DOHH2 (cell line): ENCODE measurements around the gene BMP8A.
"Not testable (repeated sequence)": the region's sequence is repeated elsewhere in the genome, so short reads cannot be mapped to it uniquely, and the experiment has no call there.

ENCODE experiments used
- H3F3A ChIP-seq: fragments of 200-600 bp; sonication (generic), shearing (Covaris generic); 2 replicates; pipeline ENCODE4 v1.6.0; 2016; ENCODE audit warnings: antibody characterized with exemption, mild to moderate bottlenecking; ENCODE audit not compliant: control insufficient read depth, insufficient read depth
- H3K27ac ChIP-seq: fragments of 200-600 bp; sonication (generic); 2 replicates; pipeline ENCODE4 v1.5.1; 2014; ENCODE audit warnings: low read depth, mild to moderate bottlenecking, low read length, moderate library complexity
- H3K27me3 ChIP-seq: fragments of 200-600 bp; sonication (generic); 2 replicates; pipeline ENCODE4 v1.6.1; 2014; ENCODE audit warnings: mild to moderate bottlenecking, low read length, mixed read lengths; ENCODE audit not compliant: control insufficient read depth
- H3K36me3 ChIP-seq: fragments of 200-600 bp; sonication (generic); 2 replicates; pipeline ENCODE4 v1.6.1; 2014; ENCODE audit warnings: mild to moderate bottlenecking, low read length, moderate library complexity, mixed read lengths; ENCODE audit not compliant: control insufficient read depth
- H3K4me1 ChIP-seq: fragments of 200-600 bp; sonication (generic); 2 replicates; pipeline ENCODE4 v1.6.1; 2014; ENCODE audit warnings: mild to moderate bottlenecking, low read length, mixed read lengths; ENCODE audit not compliant: control insufficient read depth
- H3K4me2 ChIP-seq: fragments of 200-600 bp; sonication (generic); 2 replicates; pipeline ENCODE4 v1.6.0; 2014; ENCODE audit warnings: mild to moderate bottlenecking, low read length, moderate library complexity
- H3K4me3 ChIP-seq: fragments of 200-600 bp; sonication (generic); 2 replicates; pipeline ENCODE4 v1.5.1; 2014; ENCODE audit warnings: mild to moderate bottlenecking, low read length, mixed read lengths
- H3K79me2 ChIP-seq: fragments of 200-600 bp; sonication (generic); 2 replicates; pipeline ENCODE4 v1.6.1; 2014; ENCODE audit warnings: mild to moderate bottlenecking, low read length, mixed read lengths; ENCODE audit not compliant: control insufficient read depth
- H3K9me2 ChIP-seq: fragments of 200-600 bp; sonication (generic); replicated peaks from 2 replicates; pipeline ENCODE4 v1.6.1; 2014; ENCODE audit warnings: mild to moderate bottlenecking, low read length, mixed read lengths; ENCODE audit not compliant: control insufficient read depth
- H3K9me3 ChIP-seq: fragments of 200-600 bp; sonication (generic); 2 replicates; pipeline ENCODE4 v1.6.1; 2014; ENCODE audit warnings: antibody characterized with exemption, low read length, mixed read lengths; ENCODE audit not compliant: control insufficient read depth, insufficient read depth
- H4K20me1 ChIP-seq: fragments of 200-600 bp; sonication (generic); 2 replicates; pipeline ENCODE4 v1.6.0; 2014; ENCODE audit warnings: low read depth, mild to moderate bottlenecking, antibody characterized with exemption, low read length, moderate library complexity; ENCODE audit not compliant: control insufficient read depth, insufficient read depth
- EZH2phosphoT487 ChIP-seq: fragments of 200-600 bp; sonication (generic); IDR thresholded peaks from 2 replicates; pipeline ENCODE4 v1.6.1; 2017; ENCODE audit warnings: borderline replicate concordance, mild to moderate bottlenecking, antibody characterized with exemption, low read length, moderate library complexity, mixed read lengths
- TF ChIP-seq, protein P1 (sequence below): fragments of 200-600 bp; sonication (generic); IDR thresholded peaks from one replicate; pipeline ENCODE4 v1.5.1; 2014; ENCODE audit warnings: antibody characterized with exemption, mild to moderate bottlenecking, low read depth, low read length; ENCODE audit not compliant: poor library complexity, severe bottlenecking

Gene BMP8A

DNA sequence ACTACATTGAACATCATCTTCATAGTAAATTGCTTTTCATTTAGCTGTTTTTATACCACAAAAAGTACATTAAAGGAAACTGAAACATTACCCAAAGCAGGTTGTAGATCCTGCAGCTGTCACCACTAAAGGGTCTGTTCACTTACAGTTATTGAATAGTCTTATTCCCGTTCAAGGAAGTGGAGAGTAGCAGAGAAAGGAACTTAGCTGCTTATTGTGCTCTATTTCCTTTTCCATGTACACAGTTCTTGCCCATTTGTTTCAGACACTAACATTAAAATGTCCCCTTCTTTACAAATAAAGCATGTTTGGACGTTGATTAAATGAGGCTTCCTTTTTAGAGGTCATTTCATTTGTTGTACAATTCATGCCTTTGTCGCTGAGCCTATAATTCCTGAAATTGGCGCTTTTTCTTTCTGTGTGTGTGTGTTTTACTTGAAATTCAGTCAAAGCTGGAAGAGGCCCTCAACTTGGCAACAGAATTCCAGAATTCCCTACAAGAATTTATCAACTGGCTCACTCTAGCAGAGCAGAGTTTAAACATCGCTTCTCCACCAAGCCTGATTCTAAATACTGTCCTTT is 44.4 kb upstream of the BMP8A start:
- no peaks in the 10 kb centered on the region for H3K9me3 ChIP-seq
- no peaks in the 10 kb centered on the region for H4K20me1 ChIP-seq
- H3K4me2 ChIP-seq, result no peak overlapping the region
- no peaks in the 10 kb centered on the region for H3F3A ChIP-seq
- TF ChIP-seq EZH2phosphoT487, result no peak
- TF ChIP-seq, protein P1, sequence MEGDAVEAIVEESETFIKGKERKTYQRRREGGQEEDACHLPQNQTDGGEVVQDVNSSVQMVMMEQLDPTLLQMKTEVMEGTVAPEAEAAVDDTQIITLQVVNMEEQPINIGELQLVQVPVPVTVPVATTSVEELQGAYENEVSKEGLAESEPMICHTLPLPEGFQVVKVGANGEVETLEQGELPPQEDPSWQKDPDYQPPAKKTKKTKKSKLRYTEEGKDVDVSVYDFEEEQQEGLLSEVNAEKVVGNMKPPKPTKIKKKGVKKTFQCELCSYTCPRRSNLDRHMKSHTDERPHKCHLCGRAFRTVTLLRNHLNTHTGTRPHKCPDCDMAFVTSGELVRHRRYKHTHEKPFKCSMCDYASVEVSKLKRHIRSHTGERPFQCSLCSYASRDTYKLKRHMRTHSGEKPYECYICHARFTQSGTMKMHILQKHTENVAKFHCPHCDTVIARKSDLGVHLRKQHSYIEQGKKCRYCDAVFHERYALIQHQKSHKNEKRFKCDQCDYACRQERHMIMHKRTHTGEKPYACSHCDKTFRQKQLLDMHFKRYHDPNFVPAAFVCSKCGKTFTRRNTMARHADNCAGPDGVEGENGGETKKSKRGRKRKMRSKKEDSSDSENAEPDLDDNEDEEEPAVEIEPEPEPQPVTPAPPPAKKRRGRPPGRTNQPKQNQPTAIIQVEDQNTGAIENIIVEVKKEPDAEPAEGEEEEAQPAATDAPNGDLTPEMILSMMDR, result no peak
- no peaks in the 10 kb centered on the region for H3K79me2 ChIP-seq
- no peak overlapping the region for H3K27ac ChIP-seq
- peaks cover 61% of the 10 kb centered on the region for H3K36me3 ChIP-seq
- no peaks in the 10 kb centered on the region for H3K27me3 ChIP-seq
- no peak overlapping the region for H3K4me3 ChIP-seq
- H3K4me1 ChIP-seq, result no peaks in the 10 kb centered on the region
- no peaks in the 10 kb centered on the region for H3K9me2 ChIP-seq

DNA sequence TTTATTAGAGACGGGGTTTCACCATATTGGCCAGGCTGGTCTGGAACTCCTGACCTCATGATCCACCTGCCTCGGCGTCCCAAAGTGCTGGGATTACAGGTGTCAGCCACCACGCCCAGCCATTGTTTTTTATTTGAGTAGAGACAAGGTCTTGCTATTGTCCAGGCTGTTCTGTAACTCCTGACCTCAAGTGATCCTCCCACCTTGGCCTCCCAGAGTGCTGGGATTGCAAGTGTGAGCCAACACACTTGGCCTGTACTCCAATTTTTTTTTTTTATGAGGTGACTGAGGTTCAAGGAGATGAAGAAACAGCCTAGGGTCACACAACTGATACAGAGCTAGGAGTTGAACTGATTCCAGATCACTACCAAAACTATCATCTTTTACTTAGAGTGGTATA is 41.4 kb upstream of the BMP8A start:
- not testable (repeated sequence) for H3K27me3 ChIP-seq, H3K4me1 ChIP-seq, H3K4me3 ChIP-seq, H3K79me2 ChIP-seq, H3K4me2 ChIP-seq, H3K27ac ChIP-seq, H3K9me2 ChIP-seq, H3F3A ChIP-seq, H4K20me1 ChIP-seq, H3K9me3 ChIP-seq
- H3K36me3 ChIP-seq, result peaks cover 63% of the 10 kb centered on the region

- no peak overlapping the region for H3K27ac ChIP-seq
- H3F3A ChIP-seq, result no peaks in the 10 kb centered on the region
- H3K4me2 ChIP-seq, result no peak overlapping the region
Observed at GRCh38 chr1:39450956-39451606, 40.4 kb upstream of the BMP8A start.

GRCh38 chr1:39452081-39452480 is 39.4 kb upstream of the BMP8A start:
- H3K4me1 ChIP-seq, result no peaks in the 10 kb centered on the region
- H3K9me2 ChIP-seq, result no peaks in the 10 kb centered on the region
- H3K27me3 ChIP-seq, result no peaks in the 10 kb centered on the region
- H4K20me1 ChIP-seq, result no peaks in the 10 kb centered on the region
- H3K4me2 ChIP-seq, result no peak overlapping the region
- no peaks in the 10 kb centered on the region for H3K9me3 ChIP-seq
- H3K27ac ChIP-seq, result no peak overlapping the region
- H3F3A ChIP-seq, result no peaks in the 10 kb centered on the region
- no peak for TF ChIP-seq EZH2phosphoT487
- TF ChIP-seq, protein P1, result no peak
- H3K36me3 ChIP-seq, result peaks cover 66% of the 10 kb centered on the region
- no peak overlapping the region for H3K4me3 ChIP-seq
- no peaks in the 10 kb centered on the region for H3K79me2 ChIP-seq

More at GRCh38 chr1:39450956-39451606, 40.4 kb upstream of the BMP8A start:
- H4K20me1 ChIP-seq, result no peaks in the 10 kb centered on the region
- no peaks in the 10 kb centered on the region for H3K9me2 ChIP-seq
- H3K9me3 ChIP-seq, result no peaks in the 10 kb centered on the region
- no peaks in the 10 kb centered on the region for H3K79me2 ChIP-seq
- peaks cover 62% of the 10 kb centered on the region for H3K36me3 ChIP-seq
- H3K4me3 ChIP-seq, result no peak overlapping the region
- H3K27me3 ChIP-seq, result no peaks in the 10 kb centered on the region
- no peaks in the 10 kb centered on the region for H3K4me1 ChIP-seq
- TF ChIP-seq EZH2phosphoT487, result no peak
- TF ChIP-seq, protein P1, result no peak
